GM12891 (cell line): ENCODE results near the gene CSRP1.

Source experiments
- PAX5 ChIP-seq: IDR thresholded peaks from 2 replicates; pipeline ENCODE4 v1.6.1; 2011; ENCODE audit warnings: low read length, moderate library complexity, mild to moderate bottlenecking; ENCODE audit not compliant: insufficient read depth, severe bottlenecking
- POLR2A ChIP-seq: IDR thresholded peaks from 2 replicates; pipeline ENCODE4 v1.6.1; 2011; ENCODE audit warnings: low read depth, low read length, control low read depth
- POLR2AphosphoS5 ChIP-seq: IDR thresholded peaks from 2 replicates; pipeline ENCODE4 v1.6.1; 2011; ENCODE audit warnings: low read depth, low read length, control low read depth
- SPI1 ChIP-seq: IDR thresholded peaks from 2 replicates; pipeline ENCODE4 v1.6.1; 2011; ENCODE audit warnings: low read depth, low read length, control low read depth
- TAF1 ChIP-seq: IDR thresholded peaks from 2 replicates; pipeline ENCODE4 v1.6.1; 2011; ENCODE audit warnings: low read depth, low read length, control low read depth

DNA sequence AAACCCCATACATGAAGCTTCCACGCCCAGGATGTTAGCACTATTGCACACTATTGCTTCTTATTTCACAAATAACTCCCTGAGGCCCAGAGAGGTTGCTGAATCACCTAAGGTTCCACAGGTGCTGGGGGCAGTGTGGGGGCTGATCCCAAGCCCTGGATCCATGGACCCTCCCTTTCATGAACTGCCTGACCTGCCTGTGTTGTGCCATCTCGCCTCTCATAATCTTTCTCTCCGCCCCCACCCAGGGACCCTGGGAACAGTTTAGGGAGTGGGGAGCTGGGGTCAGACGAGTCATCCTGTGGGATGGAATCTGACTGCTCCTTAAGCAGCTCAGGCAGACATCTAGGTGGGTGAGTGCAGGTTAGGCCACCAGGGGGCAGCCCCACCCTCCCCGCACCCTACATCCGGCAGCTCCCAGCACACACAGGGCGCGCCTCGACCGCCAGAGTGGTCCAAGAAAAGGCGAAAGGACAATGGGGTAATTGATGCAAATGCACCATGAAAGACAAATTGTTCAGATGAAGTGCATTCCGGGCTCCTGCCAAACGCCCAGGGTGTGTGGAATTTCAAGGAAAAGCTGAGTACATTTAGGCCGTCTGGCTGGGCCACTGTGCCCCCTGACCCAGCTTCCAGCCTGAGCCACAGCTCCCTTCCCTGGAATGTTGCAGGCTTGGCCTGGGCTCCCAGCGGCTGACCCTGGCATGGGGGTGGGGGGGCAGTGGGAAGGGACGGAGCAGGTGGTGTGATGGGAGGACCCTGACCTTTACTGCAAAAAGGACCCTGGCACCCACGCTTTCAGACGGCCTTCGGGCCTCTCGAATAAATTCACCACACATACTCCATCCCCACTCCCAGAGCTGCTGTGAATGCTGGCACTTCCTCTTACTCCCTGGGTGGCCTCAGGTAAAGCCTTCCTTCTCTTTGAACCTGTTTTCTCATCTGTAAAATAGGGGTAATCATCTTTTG is 58.7 kb downstream of the CSRP1 start:
- TF ChIP-seq POLR2AphosphoS5 (no peak), POLR2A (no peak), SPI1 (no peak), TAF1 (no peak), PAX5 (no peak)
